GM12878 (cell line): ENCODE measurements around the gene PHC2.
A peak's percentile ranks its signal among the peaks of the same experiment; 100 is the strongest.

Experiments
- BCL11A ChIP-seq: IDR thresholded peaks from 2 replicates; pipeline ENCODE4 v1.6.1; 2011; ENCODE audit warnings: low read depth, low read length
- BMI1 ChIP-seq: fragments of 450-650 bp; IDR thresholded peaks from 2 replicates; pipeline ENCODE4 v1.6.1; 2016; ENCODE audit warnings: mild to moderate bottlenecking, moderate library complexity, borderline replicate concordance
- CHD1 ChIP-seq: IDR thresholded peaks from 2 replicates; pipeline ENCODE4 v1.6.1; 2012; ENCODE audit warnings: low read depth, low read length, improper control_type of control experiment
- CHD2 ChIP-seq: IDR thresholded peaks from 2 replicates; pipeline ENCODE4 v1.6.1; 2011; ENCODE audit warnings: low read depth, low read length, improper control_type of control experiment, borderline replicate concordance
- EP300 ChIP-seq, 2 experiments: fragments of 150-350 bp in 1 of 2; IDR thresholded peaks; 2 replicates each; pipeline ENCODE4 v1.6.1; 2011 to 2012; ENCODE audit warnings: low read depth in 2 of 2, low read length in 2 of 2, borderline replicate concordance in 1 of 2, improper control_type of control experiment in 1 of 2, inconsistent platforms in 1 of 2; ENCODE audit not compliant: control insufficient read depth in 1 of 2
- KAT2A ChIP-seq: conservative IDR thresholded peaks from 2 replicates; pipeline ENCODE4 v1.6.1; 2011; ENCODE audit warnings: low read depth, low read length; ENCODE audit not compliant: control insufficient read depth
- POLR2A ChIP-seq: IDR thresholded peaks from 2 replicates; pipeline ENCODE4 v1.6.1; 2011; ENCODE audit warnings: low read depth, mild to moderate bottlenecking, low read length
- SIN3A ChIP-seq: IDR thresholded peaks from 2 replicates; pipeline ENCODE4 v1.6.1; 2012; ENCODE audit warnings: low read depth, low read length, improper control_type of control experiment
- SREBF2 ChIP-seq: IDR thresholded peaks from 2 replicates; pipeline ENCODE4 v1.6.1; 2012; ENCODE audit warnings: mild to moderate bottlenecking, low read length
- TCF7 ChIP-seq: IDR thresholded peaks from 2 replicates; pipeline ENCODE4 v1.6.1; 2014; ENCODE audit warnings: antibody characterized with exemption, borderline replicate concordance
- TF ChIP-seq, protein P1 (sequence below), 3 experiments: IDR thresholded peaks in 2 of 3; conservative IDR thresholded peaks in 1 of 3; 2 replicates each; pipeline ENCODE4 v1.5.1; 2011; ENCODE audit warnings: low read depth in 3 of 3, low read length in 3 of 3, mild to moderate bottlenecking in 3 of 3, control low read depth in 2 of 3, moderate library complexity in 2 of 3, inconsistent platforms in 1 of 3, mixed read lengths in 1 of 3; ENCODE audit not compliant: control insufficient read depth in 2 of 3, insufficient read depth in 1 of 3; ENCODE audit errors: extremely low read depth in 1 of 3
- TF ChIP-seq, protein P2 (sequence below): IDR thresholded peaks from 2 replicates; pipeline ENCODE4 v1.6.1; 2012; ENCODE audit warnings: low read depth, low read length, improper control_type of control experiment

DNA sequence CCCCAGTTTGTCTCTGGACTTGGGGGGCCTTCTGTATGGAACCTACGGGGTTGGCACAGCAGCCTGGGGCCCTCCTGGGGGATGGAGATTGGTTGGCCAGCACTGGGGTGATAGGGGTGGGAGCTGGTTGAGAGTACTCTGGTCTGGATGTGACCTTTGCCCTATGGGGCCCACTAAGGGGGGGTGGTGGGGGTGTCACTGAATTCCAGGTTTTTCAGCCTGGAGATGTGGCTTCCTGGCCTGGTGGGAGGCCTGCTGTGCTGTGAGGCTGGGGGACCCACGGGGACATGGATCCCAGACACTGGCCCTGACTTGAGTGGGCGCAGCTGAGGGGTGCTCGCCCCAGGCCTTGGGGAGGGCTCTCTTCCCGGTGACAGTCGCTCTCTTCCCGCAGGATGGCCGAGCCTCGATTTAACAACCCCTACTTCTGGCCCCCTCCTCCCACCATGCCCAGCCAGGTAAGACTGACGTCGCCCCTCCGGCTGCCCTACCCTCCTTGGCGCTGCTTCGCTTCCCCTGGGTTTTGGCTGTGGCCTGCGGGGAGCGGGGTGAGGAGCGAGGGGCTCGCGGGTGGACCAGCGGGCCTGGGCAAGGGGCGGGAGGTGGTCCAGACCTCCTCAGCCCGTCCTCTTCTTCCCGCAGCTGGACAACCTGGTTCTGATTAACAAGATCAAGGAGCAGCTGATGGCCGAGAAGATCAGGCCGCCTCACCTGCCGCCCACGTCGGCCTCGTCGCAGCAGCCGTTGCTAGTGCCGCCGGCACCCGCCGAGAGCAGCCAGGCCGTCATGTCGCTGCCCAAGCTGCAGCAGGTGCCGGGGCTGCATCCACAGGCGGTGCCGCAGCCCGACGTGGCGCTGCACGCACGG lies 155.0 kb downstream of the PHC2 start:
- TF ChIP-seq SIN3A (no peak), BCL11A (no peak), POLR2A (0 out of 2 replicates have a peak, but pooled peaks have one; percentile 29), EP300 (IDR thresholded peaks at IDR 0.05; ENCODE audit: borderline replicate concordance in 1 of 2, control insufficient read depth in 1 of 2, low read depth in 2 of 2, low read length in 2 of 2) (no peak), TCF7 (no peak), BMI1 (no peak), SREBF2 (no peak), CHD1 (no peak), KAT2A (no peak), CHD2 (no peak)
- TF ChIP-seq, protein P1, sequence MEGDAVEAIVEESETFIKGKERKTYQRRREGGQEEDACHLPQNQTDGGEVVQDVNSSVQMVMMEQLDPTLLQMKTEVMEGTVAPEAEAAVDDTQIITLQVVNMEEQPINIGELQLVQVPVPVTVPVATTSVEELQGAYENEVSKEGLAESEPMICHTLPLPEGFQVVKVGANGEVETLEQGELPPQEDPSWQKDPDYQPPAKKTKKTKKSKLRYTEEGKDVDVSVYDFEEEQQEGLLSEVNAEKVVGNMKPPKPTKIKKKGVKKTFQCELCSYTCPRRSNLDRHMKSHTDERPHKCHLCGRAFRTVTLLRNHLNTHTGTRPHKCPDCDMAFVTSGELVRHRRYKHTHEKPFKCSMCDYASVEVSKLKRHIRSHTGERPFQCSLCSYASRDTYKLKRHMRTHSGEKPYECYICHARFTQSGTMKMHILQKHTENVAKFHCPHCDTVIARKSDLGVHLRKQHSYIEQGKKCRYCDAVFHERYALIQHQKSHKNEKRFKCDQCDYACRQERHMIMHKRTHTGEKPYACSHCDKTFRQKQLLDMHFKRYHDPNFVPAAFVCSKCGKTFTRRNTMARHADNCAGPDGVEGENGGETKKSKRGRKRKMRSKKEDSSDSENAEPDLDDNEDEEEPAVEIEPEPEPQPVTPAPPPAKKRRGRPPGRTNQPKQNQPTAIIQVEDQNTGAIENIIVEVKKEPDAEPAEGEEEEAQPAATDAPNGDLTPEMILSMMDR (IDR thresholded peaks at IDR 0.05 in 2 of 3, conservative IDR thresholded peaks at IDR 0.05 in 1 of 3; ENCODE audit: control insufficient read depth in 2 of 3, extremely low read depth in 1 of 3, insufficient read depth in 1 of 3, low read depth in 3 of 3, low read length in 3 of 3) = no peak
- TF ChIP-seq, protein P2, sequence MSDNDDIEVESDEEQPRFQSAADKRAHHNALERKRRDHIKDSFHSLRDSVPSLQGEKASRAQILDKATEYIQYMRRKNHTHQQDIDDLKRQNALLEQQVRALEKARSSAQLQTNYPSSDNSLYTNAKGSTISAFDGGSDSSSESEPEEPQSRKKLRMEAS = no peak
